Neural progenitor cell (in vitro differentiated cells): ENCODE measurements around the gene MAD1L1. TPM values are rescaled to one million over a fixed set of nuclear protein-coding genes. Genes with fewer than 3 reads are reported as not detected.

Source experiments
- DNase-seq: peaks from one replicate; pipeline ENCODE4 v3.0.0-alpha.2; 2016; ENCODE audit warnings: low spot score
- H2AFZ ChIP-seq: fragments of 200-600 bp; sonication (generic); replicated peaks from 2 replicates; pipeline ENCODE4 v1.6.1; 2016; ENCODE audit warnings: antibody characterized with exemption
- H3F3A ChIP-seq: fragments of 200-600 bp; sonication (generic); 2 replicates; pipeline ENCODE4 v1.6.1; 2016; ENCODE audit warnings: antibody characterized with exemption, low read depth
- H3K27ac ChIP-seq: fragments of 200-600 bp; sonication (generic); 2 replicates; pipeline ENCODE4 v1.5.1; 2016; ENCODE audit warnings: mild to moderate bottlenecking
- H3K27me3 ChIP-seq: fragments of 200-600 bp; sonication (generic); 2 replicates; pipeline ENCODE4 v1.6.1; 2016; ENCODE audit warnings: mild to moderate bottlenecking, moderate library complexity
- H3K36me3 ChIP-seq: fragments of 200-600 bp; sonication (generic); 2 replicates; pipeline ENCODE4 v1.5.1; 2016
- H3K4me1 ChIP-seq: fragments of 200-600 bp; sonication (generic); 2 replicates; pipeline ENCODE4 v1.6.1; 2016; ENCODE audit warnings: mixed run types
- H3K4me2 ChIP-seq: fragments of 200-600 bp; sonication (generic); 2 replicates; pipeline ENCODE4 v1.6.1; 2016
- H3K4me3 ChIP-seq: fragments of 200-600 bp; sonication (generic); 2 replicates; pipeline ENCODE4 v1.5.1; 2016
- H3K79me2 ChIP-seq: fragments of 200-600 bp; sonication (generic); 2 replicates; pipeline ENCODE4 v1.6.1; 2016; ENCODE audit warnings: low read depth
- H3K9ac ChIP-seq: fragments of 200-600 bp; sonication (generic); 2 replicates; pipeline ENCODE4 v1.6.1; 2016
- H3K9me3 ChIP-seq: fragments of 200-600 bp; sonication (generic); 2 replicates; pipeline ENCODE4 v1.5.1; 2016; ENCODE audit warnings: low read depth
- H4K20me1 ChIP-seq: fragments of 200-600 bp; sonication (generic); 2 replicates; pipeline ENCODE4 v1.6.1; 2016; ENCODE audit warnings: low read depth
- H3K27ac Mint-ChIP-seq: 3 replicates; pipeline ENCODE4 v1.8.0; 2021; ENCODE audit warnings: mixed read lengths
- H3K27me3 Mint-ChIP-seq: 2 replicates; pipeline ENCODE4 v1.8.0; 2022; ENCODE audit warnings: low read depth, mild to moderate bottlenecking, inconsistent platforms, moderate library complexity, mixed read lengths; ENCODE audit not compliant: insufficient read depth
- H3K36me3 Mint-ChIP-seq: 3 replicates; pipeline ENCODE4 v1.8.0; 2021; ENCODE audit warnings: mixed read lengths
- H3K4me1 Mint-ChIP-seq: 3 replicates; pipeline ENCODE4 v1.8.0; 2021; ENCODE audit warnings: mixed read lengths
- H3K4me3 Mint-ChIP-seq: 3 replicates; pipeline ENCODE4 v1.8.0; 2021; ENCODE audit warnings: mild to moderate bottlenecking, moderate library complexity, mixed read lengths
- H3K9me3 Mint-ChIP-seq: 3 replicates; pipeline ENCODE4 v1.8.0; 2020; ENCODE audit warnings: mixed read lengths
- CTCF ChIP-seq: fragments of 200-600 bp; sonication (generic); IDR thresholded peaks from 2 replicates; pipeline ENCODE4 v1.5.1; 2017; ENCODE audit warnings: antibody characterized with exemption, mild to moderate bottlenecking
- EZH2 ChIP-seq: fragments of 200-600 bp; sonication (generic); IDR thresholded peaks from 2 replicates; pipeline ENCODE4 v1.6.1; 2017; ENCODE audit warnings: antibody characterized with exemption, mild to moderate bottlenecking, moderate library complexity
- EZH2phosphoT487 ChIP-seq: fragments of 200-600 bp; sonication (generic); IDR thresholded peaks from 2 replicates; pipeline ENCODE4 v1.6.1; 2017; ENCODE audit warnings: antibody characterized with exemption
- total RNA-seq: library from RNA; depleted of rRNA; stranded (reverse); fragments of >200 nt; gene quantifications from 2 replicates; pipeline ENCODE4 v1.2.3, GENCODE V29; 2015; ENCODE audit warnings: low replicate concordance

The MAD1L1 gene
- total RNA-seq, 1 donor from 2014 or later: 23.7 TPM

GRCh38 chr7:2199528-2199927 lies 33.2 kb downstream of the MAD1L1 start:
- Mint-ChIP-seq H3K9me3 (peaks cover 7% of the 10 kb centered on the region), H3K27me3 (no peaks in the 10 kb centered on the region), H3K36me3 (peaks cover 26% of the 10 kb centered on the region), H3K4me3 (no peak overlapping the region), H3K4me1 (peaks cover 25% of the 10 kb centered on the region), H3K27ac (no peak overlapping the region)
- Histone ChIP-seq H3K4me3 (no peak overlapping the region), H3K36me3 (no peaks in the 10 kb centered on the region), H3K9ac (no peak overlapping the region), H3K9me3 (no peaks in the 10 kb centered on the region), H3K27me3 (no peaks in the 10 kb centered on the region), H4K20me1 (peaks cover 15% of the 10 kb centered on the region), H3K27ac (no peak overlapping the region), H3F3A (no peaks in the 10 kb centered on the region), H3K4me2 (no peak overlapping the region), H3K4me1 (no peaks in the 10 kb centered on the region), H3K79me2 (peaks cover 8% of the 10 kb centered on the region), H2AFZ (no peak overlapping the region)
- no peak for TF ChIP-seq EZH2phosphoT487
- TF ChIP-seq CTCF: no peak
- no peak for TF ChIP-seq EZH2
- no peak for DNase-seq

- H3K36me3 Mint-ChIP-seq: peaks cover 28% of the 10 kb centered on the region
- no peak overlapping the region for H3K27ac Mint-ChIP-seq
- DNase-seq: no peak
Measured at GRCh38 chr7:2198760-2199159, 34.0 kb downstream of the MAD1L1 start.

GRCh38 chr7:2198206-2198605 lies 34.5 kb downstream of the MAD1L1 start:
- no peaks in the 10 kb centered on the region for H3F3A ChIP-seq
- TF ChIP-seq EZH2: no peak
- H3K36me3 Mint-ChIP-seq: peaks cover 27% of the 10 kb centered on the region
- H3K4me3 Mint-ChIP-seq: no peak overlapping the region
- no peaks in the 10 kb centered on the region for H3K36me3 ChIP-seq
- peaks cover 7% of the 10 kb centered on the region for H3K9me3 Mint-ChIP-seq
- peaks cover 12% of the 10 kb centered on the region for H3K4me1 Mint-ChIP-seq
- H4K20me1 ChIP-seq: peaks cover 4% of the 10 kb centered on the region
- no peaks in the 10 kb centered on the region for H3K27me3 Mint-ChIP-seq
- H3K4me3 ChIP-seq: no peak overlapping the region
- peaks cover 3% of the 10 kb centered on the region for H3K4me1 ChIP-seq
- DNase-seq: no peak
- no peaks in the 10 kb centered on the region for H3K9me3 ChIP-seq
- H2AFZ ChIP-seq: no peak overlapping the region
- H3K9ac ChIP-seq: no peak overlapping the region
- H3K27ac Mint-ChIP-seq: no peak overlapping the region
- H3K79me2 ChIP-seq: peaks cover 8% of the 10 kb centered on the region
- H3K27me3 ChIP-seq: no peaks in the 10 kb centered on the region
- no peak overlapping the region for H3K27ac ChIP-seq
- H3K4me2 ChIP-seq: no peak overlapping the region

More at GRCh38 chr7:2198760-2199159, 34.0 kb downstream of the MAD1L1 start:
- peaks cover 7% of the 10 kb centered on the region for H3K9me3 Mint-ChIP-seq
- no peak overlapping the region for H3K27ac ChIP-seq
- H3K4me3 Mint-ChIP-seq: no peak overlapping the region
- H3F3A ChIP-seq: no peaks in the 10 kb centered on the region
- peaks cover 8% of the 10 kb centered on the region for H3K79me2 ChIP-seq
- no peak overlapping the region for H2AFZ ChIP-seq
- peaks cover 18% of the 10 kb centered on the region for H3K4me1 Mint-ChIP-seq
- H3K27me3 Mint-ChIP-seq: no peaks in the 10 kb centered on the region
- TF ChIP-seq EZH2phosphoT487: no peak
- no peak for TF ChIP-seq CTCF
- no peak for TF ChIP-seq EZH2
- no peaks in the 10 kb centered on the region for H3K4me1 ChIP-seq
- H3K4me2 ChIP-seq: no peak overlapping the region
- no peaks in the 10 kb centered on the region for H3K27me3 ChIP-seq
- no peaks in the 10 kb centered on the region for H3K36me3 ChIP-seq
- no peak overlapping the region for H3K4me3 ChIP-seq
- peaks cover 8% of the 10 kb centered on the region for H4K20me1 ChIP-seq
- H3K9me3 ChIP-seq: no peaks in the 10 kb centered on the region
- no peak overlapping the region for H3K9ac ChIP-seq

- H3K27ac Mint-ChIP-seq: peak overlapping the region; percentile 57
- peaks cover 25% of the 10 kb centered on the region for H3K36me3 Mint-ChIP-seq
- H3K27me3 Mint-ChIP-seq: no peaks in the 10 kb centered on the region
- H3K4me3 Mint-ChIP-seq: peak overlapping the region; percentile 63
- Histone ChIP-seq H3K4me3 (no peak overlapping the region), H3K9me3 (no peaks in the 10 kb centered on the region), H3K27ac (no peak overlapping the region), H3K36me3 (no peaks in the 10 kb centered on the region), H3K79me2 (peaks cover 8% of the 10 kb centered on the region), H3K9ac (no peak overlapping the region), H2AFZ (no peak overlapping the region), H3F3A (no peaks in the 10 kb centered on the region), H3K4me1 (peaks cover 9% of the 10 kb centered on the region), H4K20me1 (no peaks in the 10 kb centered on the region), H3K27me3 (no peaks in the 10 kb centered on the region), H3K4me2 (no peak overlapping the region)
- DNase-seq: no peak
- H3K9me3 Mint-ChIP-seq: peaks cover 7% of the 10 kb centered on the region
- no peak for TF ChIP-seq CTCF
- no peak for TF ChIP-seq EZH2phosphoT487
- TF ChIP-seq EZH2: no peak
- peaks cover 6% of the 10 kb centered on the region for H3K4me1 Mint-ChIP-seq
Measured at GRCh38 chr7:2197436-2198155, 35.1 kb downstream of the MAD1L1 start.
